Inflammatory macrophage treated with lipopolysaccharide for 4 hours (primary cell): ENCODE results near the gene KLHL26.
A peak's percentile ranks its signal among the peaks of the same experiment; 100 is the strongest.
"Not testable (repeated sequence)": the region's sequence is repeated elsewhere in the genome, so short reads cannot be mapped to it uniquely, and the experiment has no call there.

Source experiments
- DNase-seq: peaks from one replicate; pipeline ENCODE4 v3.0.0-alpha.2; 2020

Gene KLHL26

DNA sequence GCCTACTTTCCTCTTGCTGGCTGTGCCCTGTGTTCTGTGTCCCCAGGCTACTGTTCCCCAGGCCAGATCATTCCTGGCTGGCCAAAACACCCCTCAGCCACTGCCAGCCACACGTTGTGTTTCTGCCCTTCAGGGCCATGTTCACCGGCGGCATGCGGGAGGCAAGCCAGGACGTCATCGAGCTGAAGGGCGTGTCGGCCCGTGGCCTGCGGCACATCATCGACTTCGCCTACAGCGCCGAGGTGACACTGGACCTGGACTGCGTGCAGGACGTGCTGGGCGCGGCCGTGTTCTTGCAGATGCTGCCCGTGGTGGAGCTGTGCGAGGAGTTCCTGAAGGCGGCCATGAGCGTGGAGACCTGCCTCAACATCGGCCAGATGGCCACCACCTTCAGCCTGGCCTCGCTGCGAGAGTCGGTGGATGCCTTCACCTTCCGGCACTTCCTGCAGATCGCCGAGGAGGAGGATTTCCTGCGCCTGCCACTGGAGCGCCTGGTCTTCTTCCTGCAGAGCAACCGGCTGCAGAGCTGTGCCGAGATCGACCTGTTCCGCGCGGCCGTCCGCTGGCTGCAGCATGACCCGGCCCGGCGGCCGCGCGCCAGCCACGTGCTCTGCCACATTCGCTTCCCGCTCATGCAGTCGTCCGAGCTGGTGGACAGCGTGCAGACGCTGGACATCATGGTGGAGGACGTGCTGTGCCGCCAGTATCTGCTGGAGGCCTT is 30.9 kb downstream of the KLHL26 start:
- no peak for DNase-seq

GRCh38 chr19:18668252-18668631 is 31.4 kb downstream of the KLHL26 start:
- no peak for DNase-seq

DNA sequence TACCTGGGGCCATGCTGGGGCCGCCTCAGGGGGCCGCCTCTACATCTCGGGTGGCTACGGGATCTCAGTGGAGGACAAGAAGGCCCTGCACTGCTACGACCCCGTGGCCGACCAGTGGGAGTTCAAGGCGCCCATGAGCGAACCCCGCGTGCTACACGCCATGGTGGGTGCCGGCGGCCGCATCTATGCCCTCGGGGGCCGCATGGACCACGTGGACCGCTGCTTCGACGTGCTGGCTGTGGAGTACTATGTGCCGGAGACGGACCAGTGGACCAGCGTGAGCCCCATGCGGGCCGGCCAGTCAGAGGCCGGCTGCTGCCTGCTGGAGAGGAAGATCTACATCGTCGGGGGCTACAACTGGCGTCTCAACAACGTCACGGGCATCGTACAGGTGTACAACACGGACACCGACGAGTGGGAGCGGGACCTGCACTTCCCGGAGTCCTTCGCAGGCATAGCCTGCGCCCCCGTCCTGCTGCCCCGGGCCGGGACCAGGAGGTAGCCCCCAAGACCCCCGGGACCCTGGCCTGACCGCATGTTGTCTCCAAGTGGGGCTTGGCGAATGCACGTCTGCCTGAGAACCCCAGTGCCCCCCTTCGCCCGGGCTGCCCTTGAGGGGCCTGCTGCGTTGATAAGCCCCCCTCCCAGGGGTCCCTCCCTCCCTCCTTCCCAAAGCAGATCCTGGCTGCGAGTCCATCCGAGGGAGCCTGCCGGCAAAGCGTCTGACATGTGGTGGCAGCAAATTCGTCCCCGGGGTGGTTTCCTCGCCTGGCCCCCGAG is 32.1 kb downstream of the KLHL26 start:
- no peak for DNase-seq

GRCh38 chr19:18669524-18669817 is 32.6 kb downstream of the KLHL26 start:
- DNase-seq = no peak

GRCh38 chr19:18669883-18670282 is 33.1 kb downstream of the KLHL26 start:
- no peak for DNase-seq

GRCh38 chr19:18670312-18670711 is 33.5 kb downstream of the KLHL26 start:
- DNase-seq = no peak

DNA sequence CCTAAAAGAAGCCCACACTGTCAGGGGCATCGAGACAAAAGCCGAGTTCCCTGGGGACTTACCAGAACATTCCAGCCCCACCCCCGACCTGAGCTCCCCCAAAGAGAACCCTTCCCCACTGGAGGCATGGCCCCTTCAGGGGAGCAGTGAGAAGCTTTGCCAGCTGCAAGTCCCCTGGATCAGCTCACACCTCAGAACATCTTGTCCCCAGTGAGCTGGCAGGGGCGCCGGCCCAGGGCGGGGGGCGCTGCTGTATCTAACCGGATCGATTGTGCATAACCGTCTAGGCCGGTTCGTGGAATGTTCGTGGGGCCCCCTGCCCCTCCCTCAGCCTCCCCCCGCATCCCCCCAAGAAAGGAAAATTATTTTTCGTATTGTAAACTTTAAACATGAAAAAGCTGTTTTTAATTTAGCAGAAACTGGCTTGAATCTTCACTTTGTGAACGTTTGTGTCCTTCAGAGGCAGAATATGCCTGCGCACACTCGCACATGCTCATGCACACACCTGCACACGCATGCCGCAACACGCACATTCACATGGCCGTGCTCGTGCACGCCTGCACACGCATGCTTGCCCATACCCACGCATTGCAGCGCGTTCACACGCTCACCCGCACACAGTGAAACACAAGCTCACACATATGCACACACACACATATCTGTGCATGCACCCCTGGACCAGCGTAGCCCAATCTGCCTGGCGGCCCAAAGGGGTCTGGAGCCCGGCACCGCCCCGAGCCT is 34.6 kb downstream of the KLHL26 start:
- DNase-seq = no peak

GRCh38 chr19:18672044-18672451 is 35.2 kb downstream of the KLHL26 start:
- no peak for DNase-seq

- DNase-seq = no peak
Measured at GRCh38 chr19:18672606-18673337, 35.9 kb downstream of the KLHL26 start.

- DNase-seq = no peak
Measured at GRCh38 chr19:18674616-18675015, 37.8 kb downstream of the KLHL26 start.

GRCh38 chr19:18675779-18676178 is 39.0 kb downstream of the KLHL26 start:
- DNase-seq = no peak

DNA sequence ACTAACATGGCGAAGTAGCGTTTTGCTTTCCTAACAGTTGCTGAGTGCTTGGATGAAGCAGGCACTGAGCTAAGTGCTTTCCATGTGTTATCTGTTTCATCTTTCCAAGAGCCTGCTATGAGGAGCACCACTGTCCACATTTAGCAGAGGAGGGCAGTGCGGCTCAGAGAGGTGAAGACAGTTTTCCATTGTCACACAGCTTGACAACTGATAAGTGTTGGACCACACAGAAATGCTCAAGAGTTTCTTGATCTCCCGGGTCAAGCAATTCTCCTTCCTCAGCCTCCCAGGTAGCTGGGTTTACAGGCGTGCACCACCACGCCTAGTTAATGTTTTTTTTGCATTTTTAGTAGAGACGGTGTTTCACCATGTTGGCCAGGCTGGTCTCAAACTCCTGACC is 39.9 kb downstream of the KLHL26 start:
- no peak for DNase-seq

- no peak for DNase-seq
Measured at GRCh38 chr19:18677156-18677555, 40.3 kb downstream of the KLHL26 start.

DNA sequence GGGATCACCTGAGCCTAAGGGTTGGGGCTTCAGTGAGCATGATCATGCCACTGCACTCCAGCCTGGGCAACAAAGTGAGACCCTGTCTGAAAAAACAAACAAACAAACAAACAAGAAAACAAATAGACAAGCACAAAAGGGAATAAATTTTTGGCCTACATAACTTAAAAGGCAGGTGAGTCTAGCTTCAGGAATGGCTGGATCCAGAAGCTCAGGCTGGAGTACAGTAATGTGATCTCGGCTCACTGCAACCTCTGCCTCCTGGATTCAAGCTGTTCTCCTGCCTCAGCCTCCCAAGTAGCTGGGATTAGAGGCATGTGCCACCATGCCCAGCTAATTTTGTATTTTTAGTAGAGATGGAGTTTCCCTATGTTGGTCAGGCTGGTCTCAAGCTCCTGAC is 43.3 kb downstream of the KLHL26 start:
- not testable (repeated sequence) for DNase-seq

DNA sequence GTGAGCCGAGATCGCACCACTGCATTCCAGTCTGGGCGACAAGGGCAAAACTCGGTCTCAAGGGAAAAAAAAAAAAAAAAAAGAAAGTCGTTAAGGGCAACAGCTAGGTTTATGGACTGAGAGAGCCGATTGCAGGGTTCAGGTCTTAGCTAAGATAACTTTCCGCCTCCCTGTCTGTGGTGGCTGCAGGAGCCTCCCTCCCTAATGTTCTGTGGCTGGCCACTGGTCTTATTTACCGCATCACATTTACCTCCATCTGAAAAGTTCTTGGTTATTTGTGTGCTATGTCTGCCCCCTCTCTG is 45.9 kb downstream of the KLHL26 start:
- no peak for DNase-seq

DNA sequence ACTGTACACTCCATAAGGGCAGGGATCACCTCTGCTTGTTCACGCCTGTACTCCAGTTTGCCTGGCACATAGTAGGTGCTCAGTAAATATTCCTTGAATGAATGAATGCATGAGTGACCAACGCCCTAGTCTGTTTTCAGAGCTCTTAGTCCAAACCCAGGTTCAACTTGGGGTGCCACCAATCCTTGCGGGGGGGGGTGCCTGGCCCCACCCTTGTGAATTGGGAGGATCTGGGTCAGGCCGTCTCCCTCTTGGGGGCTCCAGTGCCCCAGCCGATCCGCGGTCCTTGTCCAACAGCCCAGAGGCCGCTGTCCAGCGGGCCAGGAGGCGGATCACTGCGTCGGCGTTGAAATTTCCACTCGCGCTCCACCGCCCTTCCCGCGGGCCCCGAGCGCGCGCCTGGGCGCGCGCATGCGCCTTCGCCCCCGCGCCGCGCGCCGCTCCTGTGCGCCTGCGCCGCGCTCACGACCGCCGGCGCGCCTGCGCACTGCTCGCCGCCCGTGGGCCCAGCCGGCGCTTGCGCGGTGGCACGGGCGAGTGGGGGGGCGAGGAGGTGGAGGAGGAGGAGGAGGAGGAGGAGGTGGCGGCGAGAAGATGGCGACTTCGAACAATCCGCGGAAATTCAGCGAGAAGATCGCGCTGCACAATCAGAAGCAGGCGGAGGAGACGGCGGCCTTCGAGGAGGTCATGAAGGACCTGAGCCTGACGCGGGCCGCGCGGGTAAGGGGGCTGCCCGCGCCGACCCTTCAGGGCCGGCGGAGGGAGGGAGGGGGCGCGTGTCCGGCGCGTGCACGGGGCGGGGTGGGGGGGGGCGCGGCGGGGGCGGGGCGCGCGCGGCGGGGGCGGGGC is 46.5 kb downstream of the KLHL26 start, which contains the start of gene CRTC1:
CRTC1 (plus strand) TSS at position 572 of the 849 bp plus-strand sequence; CDS start at position 595, 23 bp downstream.
- DNase-seq = peak; percentile 84

DNA sequence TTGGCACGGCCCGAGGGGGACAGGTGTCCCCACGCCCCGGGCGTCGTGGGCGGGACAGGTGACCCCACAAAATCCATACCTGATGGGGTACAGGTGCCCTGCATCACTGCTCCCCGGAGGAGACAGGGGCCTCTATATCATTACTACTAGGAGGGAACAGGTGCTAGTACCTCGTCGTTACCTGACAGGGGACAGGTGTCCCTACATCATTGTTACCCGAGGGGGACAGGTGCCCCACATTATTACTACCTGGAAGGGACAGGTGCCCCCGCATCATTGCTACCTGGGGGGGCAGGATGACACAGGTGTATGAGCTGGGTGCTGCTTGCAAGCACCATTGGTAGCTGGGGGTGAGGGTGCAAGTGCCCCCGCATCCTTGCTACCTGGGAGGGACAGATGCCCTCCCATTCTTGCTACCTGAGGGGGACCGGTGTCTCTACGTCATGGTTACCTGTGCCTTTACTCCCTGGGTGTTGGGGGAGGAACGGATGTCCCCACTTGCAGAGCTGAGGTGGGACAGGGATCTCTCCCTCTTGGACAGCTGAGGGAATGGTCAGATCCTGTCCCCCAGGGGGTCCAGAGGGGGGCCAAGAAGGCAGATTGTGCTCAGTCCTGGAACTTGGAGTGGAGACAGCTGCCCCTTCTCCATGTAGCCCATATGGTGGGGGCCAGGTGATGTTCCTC is 47.3 kb downstream of the KLHL26 start:
- DNase-seq = no peak

DNA sequence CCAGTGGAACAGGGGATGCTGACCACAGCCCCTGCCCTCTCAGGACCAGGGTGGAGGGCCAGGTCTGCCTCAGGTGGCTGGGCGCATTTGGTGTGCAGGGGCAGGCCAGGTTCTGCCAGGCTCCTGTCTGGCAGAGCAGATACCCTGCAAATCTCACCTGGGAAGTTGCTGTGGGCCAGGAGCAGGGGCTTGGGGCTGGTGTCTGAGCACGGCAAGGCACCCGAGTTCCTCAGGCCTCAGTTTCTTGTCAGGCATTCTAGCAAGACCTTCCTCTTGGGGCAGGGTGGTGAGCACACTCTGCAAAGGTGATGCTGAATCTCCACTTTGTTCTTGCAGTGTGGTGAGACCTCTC is 47.8 kb downstream of the KLHL26 start:
- no peak for DNase-seq

- DNase-seq = no peak
Measured at GRCh38 chr19:18685597-18686190, 48.9 kb downstream of the KLHL26 start.

- no peak for DNase-seq
Measured at GRCh38 chr19:18687740-18688465, 51.1 kb downstream of the KLHL26 start.

DNA sequence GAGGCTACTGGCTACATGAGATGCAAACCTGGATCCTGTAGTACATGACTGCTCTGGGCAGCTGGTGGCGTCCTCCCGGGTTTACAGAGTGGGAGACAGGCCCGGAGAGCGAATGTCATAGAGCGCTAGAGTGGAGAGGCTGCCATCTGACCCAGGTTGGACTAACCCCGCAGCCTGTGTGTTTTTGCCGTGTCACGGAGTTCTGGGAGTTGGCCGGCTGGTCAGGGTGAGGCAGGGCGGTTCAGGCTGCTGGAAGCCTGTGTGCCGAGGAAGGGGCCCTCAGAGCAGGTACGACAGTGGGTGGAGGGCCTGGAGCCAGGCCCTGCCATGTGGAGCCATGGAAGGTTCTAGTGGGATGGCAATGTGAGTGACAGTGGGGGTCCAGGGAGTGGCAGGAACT is 59.2 kb downstream of the KLHL26 start:
- DNase-seq = no peak
